Measurements from ENCODE around the gene RXRG. TPM values are rescaled to one million over a fixed set of nuclear protein-coding genes. Genes with fewer than 3 reads are reported as not detected.

The RXRG gene
- total RNA-seq, 1 donor from 2014 or later: 1.0 TPM

DNA sequence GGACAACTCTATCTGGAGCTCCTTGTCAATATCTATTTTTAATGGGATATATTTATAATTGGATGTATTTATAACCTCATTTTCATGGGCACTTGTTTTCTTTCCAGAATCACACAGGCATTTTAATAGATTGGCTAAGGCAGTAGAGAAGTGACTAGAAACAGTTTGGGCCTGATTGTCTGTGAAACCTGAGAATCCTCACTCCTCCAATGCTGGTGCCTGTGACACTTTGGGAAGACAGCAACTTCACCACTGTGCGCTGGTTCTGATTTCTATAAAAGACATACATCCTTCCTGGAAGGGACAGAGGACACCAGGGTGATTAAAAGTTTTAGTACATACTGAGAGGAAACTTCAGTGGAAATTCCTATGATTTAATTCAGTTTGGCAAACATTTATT is 39.6 kb upstream of the RXRG start:
- Mint-ChIP-seq H3K36me3 (no peaks in the 10 kb centered on the region), H3K4me1 (peaks cover 4% of the 10 kb centered on the region), H3K4me3 (no peak overlapping the region), H3K27ac (no peak overlapping the region), H3K27me3 (ENCODE audit: low read depth) (no peaks in the 10 kb centered on the region), H3K9me3 (no peaks in the 10 kb centered on the region)
- no peak for DNase-seq (ENCODE audit: low spot score in 2 of 2, unreplicated experiment in 2 of 2)
- TF ChIP-seq, protein P1, sequence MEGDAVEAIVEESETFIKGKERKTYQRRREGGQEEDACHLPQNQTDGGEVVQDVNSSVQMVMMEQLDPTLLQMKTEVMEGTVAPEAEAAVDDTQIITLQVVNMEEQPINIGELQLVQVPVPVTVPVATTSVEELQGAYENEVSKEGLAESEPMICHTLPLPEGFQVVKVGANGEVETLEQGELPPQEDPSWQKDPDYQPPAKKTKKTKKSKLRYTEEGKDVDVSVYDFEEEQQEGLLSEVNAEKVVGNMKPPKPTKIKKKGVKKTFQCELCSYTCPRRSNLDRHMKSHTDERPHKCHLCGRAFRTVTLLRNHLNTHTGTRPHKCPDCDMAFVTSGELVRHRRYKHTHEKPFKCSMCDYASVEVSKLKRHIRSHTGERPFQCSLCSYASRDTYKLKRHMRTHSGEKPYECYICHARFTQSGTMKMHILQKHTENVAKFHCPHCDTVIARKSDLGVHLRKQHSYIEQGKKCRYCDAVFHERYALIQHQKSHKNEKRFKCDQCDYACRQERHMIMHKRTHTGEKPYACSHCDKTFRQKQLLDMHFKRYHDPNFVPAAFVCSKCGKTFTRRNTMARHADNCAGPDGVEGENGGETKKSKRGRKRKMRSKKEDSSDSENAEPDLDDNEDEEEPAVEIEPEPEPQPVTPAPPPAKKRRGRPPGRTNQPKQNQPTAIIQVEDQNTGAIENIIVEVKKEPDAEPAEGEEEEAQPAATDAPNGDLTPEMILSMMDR (IDR thresholded peaks at IDR 0.05; ENCODE audit: unreplicated experiment): no peak

DNA sequence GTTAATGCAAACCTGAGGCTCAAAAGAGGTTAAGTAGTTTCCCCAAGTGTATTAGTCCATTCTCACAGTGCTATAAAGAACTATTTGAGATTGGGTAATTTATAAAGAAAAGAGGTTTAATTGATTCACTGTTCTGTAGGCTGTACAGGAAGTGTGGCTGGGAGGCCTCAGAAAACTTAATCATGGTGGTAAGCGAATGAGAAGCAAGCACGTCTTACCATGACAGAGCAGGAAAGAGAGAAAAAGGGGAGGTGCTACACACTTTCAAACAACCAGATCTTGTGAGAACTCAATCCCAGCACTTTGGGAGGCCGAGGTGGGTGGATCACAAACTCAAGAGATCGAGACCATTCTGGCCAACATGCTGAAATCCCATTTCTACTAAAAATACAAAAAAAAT is 38.5 kb upstream of the RXRG start:
- Mint-ChIP-seq H3K4me1 (peaks cover 4% of the 10 kb centered on the region), H3K27me3 (ENCODE audit: low read depth) (no peaks in the 10 kb centered on the region), H3K9me3 (peaks cover 4% of the 10 kb centered on the region), H3K4me3 (no peak overlapping the region), H3K27ac (no peak overlapping the region), H3K36me3 (no peaks in the 10 kb centered on the region)
- DNase-seq (ENCODE audit: low spot score in 2 of 2, unreplicated experiment in 2 of 2): no peak
- TF ChIP-seq, protein P1 (IDR thresholded peaks at IDR 0.05; ENCODE audit: unreplicated experiment): no peak

DNA sequence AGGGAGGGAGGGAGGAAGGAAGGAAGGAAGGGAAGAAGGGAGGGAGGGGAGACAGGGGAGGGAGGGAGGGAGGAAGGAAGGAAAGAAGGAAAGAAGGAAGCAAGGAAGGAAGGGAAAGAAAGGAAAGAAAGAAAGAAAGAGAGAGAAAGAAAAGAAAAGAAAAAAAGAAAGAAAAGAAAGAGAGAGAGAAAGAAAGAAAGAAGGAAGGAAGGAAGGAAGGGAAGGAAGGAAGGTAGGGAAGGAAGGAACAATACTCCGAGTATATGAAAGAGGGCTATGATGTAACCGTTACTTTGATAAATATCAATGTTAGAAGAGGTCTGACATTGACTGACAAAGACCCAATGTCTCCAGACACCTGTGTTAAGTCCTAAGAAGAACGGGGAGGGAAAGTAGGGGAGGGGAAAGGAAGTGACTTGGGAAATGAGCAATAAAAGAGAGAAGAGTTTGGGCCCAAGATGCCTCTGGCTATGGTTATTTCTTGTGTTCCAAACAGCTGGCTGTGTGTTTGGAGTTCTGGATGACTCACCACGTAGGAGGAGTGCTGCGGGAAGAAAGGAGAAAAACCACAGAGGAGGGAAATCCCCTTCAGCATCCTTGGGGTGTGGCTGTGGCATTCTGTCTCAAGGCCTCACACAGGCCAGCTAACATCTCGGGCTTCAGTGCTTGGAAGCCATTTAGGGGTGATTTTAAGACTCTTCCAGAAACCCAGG is 37.0 kb upstream of the RXRG start:
- H3K27me3 Mint-ChIP-seq (ENCODE audit: low read depth): no peaks in the 10 kb centered on the region
- no peak overlapping the region for H3K4me3 Mint-ChIP-seq
- no peak for DNase-seq (ENCODE audit: low spot score in 2 of 2, unreplicated experiment in 2 of 2)
- H3K9me3 Mint-ChIP-seq: peaks cover 9% of the 10 kb centered on the region
- TF ChIP-seq, protein P1 (IDR thresholded peaks at IDR 0.05; ENCODE audit: unreplicated experiment): no peak
- no peak overlapping the region for H3K27ac Mint-ChIP-seq
- H3K36me3 Mint-ChIP-seq: no peaks in the 10 kb centered on the region
- peaks cover 4% of the 10 kb centered on the region for H3K4me1 Mint-ChIP-seq

DNA sequence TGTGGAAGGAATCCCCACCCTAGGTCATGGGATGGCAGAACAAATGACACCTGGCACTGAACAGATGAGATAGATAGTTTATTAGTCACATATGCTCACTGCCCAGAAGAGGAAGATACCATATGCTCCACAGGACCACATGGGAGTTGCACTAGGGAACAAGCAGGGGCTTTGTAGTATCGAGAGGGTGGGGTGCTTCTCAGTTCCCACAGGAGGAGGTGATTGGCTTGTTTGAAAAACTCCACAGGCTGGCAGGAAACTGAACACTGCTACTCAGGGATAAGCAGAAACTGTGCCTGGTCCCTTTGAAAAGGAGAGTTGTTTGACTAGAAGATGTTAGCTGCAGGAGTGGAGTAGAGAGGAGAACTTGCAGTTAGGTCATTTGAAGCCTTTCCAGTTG is 31.9 kb upstream of the RXRG start:
- DNase-seq (ENCODE audit: low spot score in 2 of 2, unreplicated experiment in 2 of 2): no peak
- peaks cover 8% of the 10 kb centered on the region for H3K27me3 Mint-ChIP-seq (ENCODE audit: low read depth)
- peaks cover 9% of the 10 kb centered on the region for H3K9me3 Mint-ChIP-seq
- H3K27ac Mint-ChIP-seq: no peak overlapping the region
- no peaks in the 10 kb centered on the region for H3K36me3 Mint-ChIP-seq
- no peak overlapping the region for H3K4me3 Mint-ChIP-seq
- TF ChIP-seq, protein P1 (IDR thresholded peaks at IDR 0.05; ENCODE audit: unreplicated experiment): no peak
- no peaks in the 10 kb centered on the region for H3K4me1 Mint-ChIP-seq

DNA sequence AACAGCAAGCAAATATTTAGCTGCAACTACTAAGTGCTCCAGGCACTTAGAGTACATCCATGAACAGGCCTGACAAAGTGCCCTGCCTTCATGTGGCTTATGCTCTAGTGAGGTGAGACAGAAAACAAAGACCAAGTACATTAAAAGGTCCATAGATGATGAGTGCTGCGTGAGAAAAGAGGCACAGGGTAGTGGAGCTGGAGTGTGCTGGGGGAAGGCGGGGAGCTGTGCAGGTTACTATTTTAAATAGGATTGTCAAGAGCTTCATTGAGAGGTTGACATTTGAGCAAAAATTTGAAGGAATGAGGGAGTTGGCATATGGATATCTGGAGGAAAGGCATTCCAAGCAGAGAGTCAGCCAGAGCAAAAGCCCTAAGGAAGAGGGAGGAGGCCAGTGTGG is 29.3 kb upstream of the RXRG start:
- DNase-seq (ENCODE audit: low spot score in 2 of 2, unreplicated experiment in 2 of 2): no peak
- H3K4me3 Mint-ChIP-seq: no peak overlapping the region
- H3K9me3 Mint-ChIP-seq: peaks cover 9% of the 10 kb centered on the region
- peaks cover 10% of the 10 kb centered on the region for H3K27me3 Mint-ChIP-seq (ENCODE audit: low read depth)
- no peaks in the 10 kb centered on the region for H3K36me3 Mint-ChIP-seq
- TF ChIP-seq, protein P1 (IDR thresholded peaks at IDR 0.05; ENCODE audit: unreplicated experiment): no peak
- no peak overlapping the region for H3K27ac Mint-ChIP-seq
- H3K4me1 Mint-ChIP-seq: no peaks in the 10 kb centered on the region

All from mesothelial cell of epicardium (in vitro differentiated cells).